GM12892 (cell line): ENCODE results near the gene PLXNB2.

ENCODE experiments used
- POLR2A ChIP-seq: IDR thresholded peaks from 2 replicates; pipeline ENCODE4 v1.6.1; 2011; ENCODE audit warnings: low read depth, low read length, control low read depth
- POLR2AphosphoS5 ChIP-seq: IDR thresholded peaks from 2 replicates; pipeline ENCODE4 v1.6.1; 2011; ENCODE audit warnings: low read depth, low read length, control low read depth
- TAF1 ChIP-seq: IDR thresholded peaks from 2 replicates; pipeline ENCODE4 v1.6.1; 2011; ENCODE audit warnings: low read depth, mild to moderate bottlenecking, control low read depth, low read length, borderline replicate concordance

- TF ChIP-seq POLR2AphosphoS5 (peak; percentile 92), POLR2A (peak; percentile 92), TAF1 (peak; percentile 81; the same call in 1 of the 2 replicates)
Observed at GRCh38 chr22:50244420-50245213, 62.8 kb downstream of the PLXNB2 start, which contains the start of gene TUBGCP6.
